ENCODE data around the gene GPR157.

Gene GPR157

GRCh38 chr1:9119745-9120144 is 9.2 kb downstream of the GPR157 start:
- TF ChIP-seq, protein P1, sequence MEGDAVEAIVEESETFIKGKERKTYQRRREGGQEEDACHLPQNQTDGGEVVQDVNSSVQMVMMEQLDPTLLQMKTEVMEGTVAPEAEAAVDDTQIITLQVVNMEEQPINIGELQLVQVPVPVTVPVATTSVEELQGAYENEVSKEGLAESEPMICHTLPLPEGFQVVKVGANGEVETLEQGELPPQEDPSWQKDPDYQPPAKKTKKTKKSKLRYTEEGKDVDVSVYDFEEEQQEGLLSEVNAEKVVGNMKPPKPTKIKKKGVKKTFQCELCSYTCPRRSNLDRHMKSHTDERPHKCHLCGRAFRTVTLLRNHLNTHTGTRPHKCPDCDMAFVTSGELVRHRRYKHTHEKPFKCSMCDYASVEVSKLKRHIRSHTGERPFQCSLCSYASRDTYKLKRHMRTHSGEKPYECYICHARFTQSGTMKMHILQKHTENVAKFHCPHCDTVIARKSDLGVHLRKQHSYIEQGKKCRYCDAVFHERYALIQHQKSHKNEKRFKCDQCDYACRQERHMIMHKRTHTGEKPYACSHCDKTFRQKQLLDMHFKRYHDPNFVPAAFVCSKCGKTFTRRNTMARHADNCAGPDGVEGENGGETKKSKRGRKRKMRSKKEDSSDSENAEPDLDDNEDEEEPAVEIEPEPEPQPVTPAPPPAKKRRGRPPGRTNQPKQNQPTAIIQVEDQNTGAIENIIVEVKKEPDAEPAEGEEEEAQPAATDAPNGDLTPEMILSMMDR (IDR thresholded peaks at IDR 0.05) = no peak
- Histone ChIP-seq H3K9me3 (no peaks in the 10 kb centered on the region), H3K4me1 (ENCODE audit: control insufficient read depth in 1 of 2, insufficient read depth in 1 of 2, low read depth in 1 of 2, low read length in 1 of 2) (peaks cover 17 to 27% of the 10 kb centered on the region in 2 experiments), H3K36me3 (no peaks in the 10 kb centered on the region), H3K4me3 (ENCODE audit: low read depth in 1 of 2, low read length in 1 of 2) (no peak overlapping the region), H3K27me3 (no peaks in the 10 kb centered on the region), H3K27ac (peak overlapping the region; percentile 12)

GRCh38 chr1:9118186-9118585 is 10.7 kb downstream of the GPR157 start:
- no peaks in the 10 kb centered on the region for H3K27me3 ChIP-seq
- H3K4me3 ChIP-seq (ENCODE audit: low read depth in 1 of 2, low read length in 1 of 2) = no peak overlapping the region
- TF ChIP-seq, protein P1 (IDR thresholded peaks at IDR 0.05) = no peak
- peaks cover 17 to 27% of the 10 kb centered on the region in 2 experiments for H3K4me1 ChIP-seq (ENCODE audit: control insufficient read depth in 1 of 2, insufficient read depth in 1 of 2, low read depth in 1 of 2, low read length in 1 of 2)
- H3K36me3 ChIP-seq = no peaks in the 10 kb centered on the region
- no peak overlapping the region for H3K27ac ChIP-seq
- H3K9me3 ChIP-seq = no peaks in the 10 kb centered on the region

GRCh38 chr1:9115351-9116205 is 13.3 kb downstream of the GPR157 start:
- no peaks in the 10 kb centered on the region for H3K36me3 ChIP-seq
- no peak overlapping the region for H3K27ac ChIP-seq
- no peak overlapping the region for H3K4me3 ChIP-seq (ENCODE audit: low read depth in 1 of 2, low read length in 1 of 2)
- no peaks in the 10 kb centered on the region for H3K9me3 ChIP-seq
- H3K27me3 ChIP-seq = no peaks in the 10 kb centered on the region
- peaks cover 17 to 19% of the 10 kb centered on the region in 2 experiments for H3K4me1 ChIP-seq (ENCODE audit: control insufficient read depth in 1 of 2, insufficient read depth in 1 of 2, low read depth in 1 of 2, low read length in 1 of 2)
- TF ChIP-seq, protein P1 (IDR thresholded peaks at IDR 0.05) = no peak

GRCh38 chr1:9112961-9113880 is 15.7 kb downstream of the GPR157 start:
- Histone ChIP-seq H3K36me3 (no peaks in the 10 kb centered on the region), H3K27ac (no peak overlapping the region), H3K9me3 (no peaks in the 10 kb centered on the region), H3K27me3 (no peaks in the 10 kb centered on the region), H3K4me3 (ENCODE audit: low read depth in 1 of 2, low read length in 1 of 2) (no peak overlapping the region), H3K4me1 (ENCODE audit: control insufficient read depth in 1 of 2, insufficient read depth in 1 of 2, low read depth in 1 of 2, low read length in 1 of 2) (peaks cover 5% of the 10 kb centered on the region in 2 experiments)
- TF ChIP-seq, protein P1 (IDR thresholded peaks at IDR 0.05) = no peak

- no peaks in the 10 kb centered on the region for H3K27me3 ChIP-seq
- no peak overlapping the region for H3K4me3 ChIP-seq (ENCODE audit: low read depth in 1 of 2, low read length in 1 of 2)
- TF ChIP-seq, protein P1 (IDR thresholded peaks at IDR 0.05) = no peak
- H3K4me1 ChIP-seq (ENCODE audit: control insufficient read depth in 1 of 2, insufficient read depth in 1 of 2, low read depth in 1 of 2, low read length in 1 of 2) = peaks cover 5% of the 10 kb centered on the region in 2 experiments
- H3K36me3 ChIP-seq = no peaks in the 10 kb centered on the region
- H3K27ac ChIP-seq = no peak overlapping the region
- H3K9me3 ChIP-seq = no peaks in the 10 kb centered on the region
These were observed 16.9 kb downstream of the GPR157 start for GRCh38 chr1:9111957-9112356.
